NCI-H1105 (cell line): ENCODE results near the gene CD44.
A peak's percentile ranks its signal among the peaks of the same experiment; 100 is the strongest.
"Not testable (repeated sequence)": the region's sequence is repeated elsewhere in the genome, so short reads cannot be mapped to it uniquely, and the experiment has no call there.

Experiments used
- DNase-seq: peaks from one replicate; lab custom pipeline; 2025; lab: John Stamatoyannopoulos, UW

Gene CD44

GRCh38 chr11:35138943-35139721, at the start of gene CD44:
Gene CD44 (plus strand): TSS chr11:35139171. CDS start chr11:35139304, 133 bp downstream.
- peak; percentile 9 for DNase-seq

GRCh38 chr11:35089666-35090065, 49.3 kb upstream of the CD44 start:
- DNase-seq = no peak

- no peak for DNase-seq
Measured at GRCh38 chr11:35090125-35090524, 48.8 kb upstream of the CD44 start.

- not testable (repeated sequence) for DNase-seq
Measured at GRCh38 chr11:35090991-35091390, 48.0 kb upstream of the CD44 start.

- DNase-seq = no peak
Measured at GRCh38 chr11:35096723-35097122, 42.2 kb upstream of the CD44 start.

GRCh38 chr11:35097814-35098455, 41.0 kb upstream of the CD44 start:
- DNase-seq = no peak

GRCh38 chr11:35098855-35099254, 40.1 kb upstream of the CD44 start:
- no peak for DNase-seq

GRCh38 chr11:35099278-35100012, 39.5 kb upstream of the CD44 start:
- no peak for DNase-seq

- no peak for DNase-seq
Measured at GRCh38 chr11:35100013-35100383, 39.0 kb upstream of the CD44 start.

- no peak for DNase-seq
Measured at GRCh38 chr11:35101223-35101622, 37.7 kb upstream of the CD44 start.

GRCh38 chr11:35102267-35102666, 36.7 kb upstream of the CD44 start:
- DNase-seq = no peak

GRCh38 chr11:35103366-35104208, 35.4 kb upstream of the CD44 start:
- no peak for DNase-seq

GRCh38 chr11:35104655-35105054, 34.3 kb upstream of the CD44 start:
- DNase-seq = no peak

- no peak for DNase-seq
Measured at GRCh38 chr11:35105319-35106079, 33.5 kb upstream of the CD44 start.

- no peak for DNase-seq
Measured at GRCh38 chr11:35106595-35106994, 32.4 kb upstream of the CD44 start.

GRCh38 chr11:35107861-35108260, 31.1 kb upstream of the CD44 start:
- no peak for DNase-seq

- DNase-seq = not testable (repeated sequence)
Measured at GRCh38 chr11:35108336-35108735, 30.6 kb upstream of the CD44 start.

- DNase-seq = no peak
Measured at GRCh38 chr11:35109041-35109440, 29.9 kb upstream of the CD44 start.

- DNase-seq = no peak
Measured at GRCh38 chr11:35109827-35110226, 29.1 kb upstream of the CD44 start.

GRCh38 chr11:35111161-35112055, 27.6 kb upstream of the CD44 start:
- no peak for DNase-seq
